ENCODE results near the gene INHBB.

The INHBB gene

DNA sequence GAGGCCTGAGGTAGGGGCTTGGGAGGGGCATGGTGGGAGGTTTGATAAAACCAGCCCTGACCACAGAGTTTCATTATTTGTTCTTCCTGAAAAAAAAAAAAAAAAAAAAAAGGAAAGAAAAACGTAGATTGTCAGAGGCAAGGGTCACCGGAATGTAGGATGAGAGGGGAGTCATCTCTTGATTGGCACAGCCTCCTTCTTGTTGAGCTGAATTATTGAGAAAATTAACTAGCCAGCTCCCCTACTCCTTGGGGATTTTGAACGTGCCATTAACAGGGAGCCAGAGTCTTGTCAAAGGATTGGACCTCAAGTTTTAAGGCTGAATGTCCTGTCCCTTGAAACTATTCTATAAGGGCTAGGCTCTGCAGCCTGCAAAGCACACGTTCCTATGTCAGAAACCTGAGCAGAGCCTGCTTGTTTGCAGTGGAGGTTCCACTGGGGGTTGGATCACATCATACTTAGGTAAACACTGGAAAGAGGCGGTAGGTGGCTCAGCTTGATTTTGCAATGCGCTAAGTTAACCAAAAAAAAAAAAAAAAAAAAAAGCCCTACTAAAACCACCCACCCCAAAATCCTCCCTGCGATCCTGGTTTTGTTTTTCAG lies 2.3 kb downstream of the INHBB start:
- no peak overlapping the region for H3K4me3 ChIP-seq (ENCODE audit: low read depth, low read length)
- no peaks in the 10 kb centered on the region for H3K36me3 ChIP-seq (replicated peaks)
- no peak overlapping the region for H3K27ac ChIP-seq
- no peak for DNase-seq
- TF ChIP-seq CTCF (IDR thresholded peaks at IDR 0.05; ENCODE audit: low read depth, low read length, missing control alignments), result no peak
- peaks cover 63% of the 10 kb centered on the region for H3K27me3 ChIP-seq (replicated peaks)
- in situ Hi-C loops (cut with HindIII; ENCODE audit: low pct_ligation_motif_present, low sequenced_read_pairs), result no loop called here

- DNase-seq, result no peak
- H3K27me3 ChIP-seq (replicated peaks), result peaks cover 58% of the 10 kb centered on the region
- H3K36me3 ChIP-seq (replicated peaks), result no peaks in the 10 kb centered on the region
- no peak overlapping the region for H3K4me3 ChIP-seq (ENCODE audit: low read depth, low read length)
- TF ChIP-seq CTCF (IDR thresholded peaks at IDR 0.05; ENCODE audit: low read depth, low read length, missing control alignments), result no peak
- H3K27ac ChIP-seq, result no peak overlapping the region
- in situ Hi-C loops (cut with HindIII; ENCODE audit: low pct_ligation_motif_present, low sequenced_read_pairs), result no loop called here
These were observed 3.0 kb downstream of the INHBB start for GRCh38 chr2:120348737-120349439.

GRCh38 chr2:120349440-120349921 lies 3.5 kb downstream of the INHBB start:
- Histone ChIP-seq H3K4me3 (ENCODE audit: low read depth, low read length) (no peak overlapping the region), H3K27me3 (replicated peaks) (peaks cover 53% of the 10 kb centered on the region), H3K27ac (no peak overlapping the region), H3K36me3 (replicated peaks) (no peaks in the 10 kb centered on the region)
- in situ Hi-C loops (cut with HindIII; ENCODE audit: low pct_ligation_motif_present, low sequenced_read_pairs), result no loop called here
- no peak for TF ChIP-seq CTCF (IDR thresholded peaks at IDR 0.05; ENCODE audit: low read depth, low read length, missing control alignments)
- DNase-seq, result no peak

- no peak for DNase-seq
- in situ Hi-C loops (cut with HindIII; ENCODE audit: low pct_ligation_motif_present, low sequenced_read_pairs), result no loop called here
- Histone ChIP-seq H3K27me3 (replicated peaks) (peaks cover 47% of the 10 kb centered on the region), H3K4me3 (ENCODE audit: low read depth, low read length) (no peak overlapping the region), H3K36me3 (replicated peaks) (no peaks in the 10 kb centered on the region), H3K27ac (no peak overlapping the region)
- no peak for TF ChIP-seq CTCF (IDR thresholded peaks at IDR 0.05; ENCODE audit: low read depth, low read length, missing control alignments)
These were observed 4.1 kb downstream of the INHBB start for GRCh38 chr2:120350080-120350479.

- in situ Hi-C loops (cut with HindIII; ENCODE audit: low pct_ligation_motif_present, low sequenced_read_pairs), result no loop called here
- no peaks in the 10 kb centered on the region for H3K36me3 ChIP-seq (replicated peaks)
- DNase-seq, result no peak
- no peak overlapping the region for H3K27ac ChIP-seq
- H3K27me3 ChIP-seq (replicated peaks), result peaks cover 43% of the 10 kb centered on the region
- TF ChIP-seq CTCF (IDR thresholded peaks at IDR 0.05; ENCODE audit: low read depth, low read length, missing control alignments), result no peak
- no peak overlapping the region for H3K4me3 ChIP-seq (ENCODE audit: low read depth, low read length)
These were observed 4.9 kb downstream of the INHBB start for GRCh38 chr2:120350801-120351320.
